ENCODE data around the gene VPREB3.

DNA sequence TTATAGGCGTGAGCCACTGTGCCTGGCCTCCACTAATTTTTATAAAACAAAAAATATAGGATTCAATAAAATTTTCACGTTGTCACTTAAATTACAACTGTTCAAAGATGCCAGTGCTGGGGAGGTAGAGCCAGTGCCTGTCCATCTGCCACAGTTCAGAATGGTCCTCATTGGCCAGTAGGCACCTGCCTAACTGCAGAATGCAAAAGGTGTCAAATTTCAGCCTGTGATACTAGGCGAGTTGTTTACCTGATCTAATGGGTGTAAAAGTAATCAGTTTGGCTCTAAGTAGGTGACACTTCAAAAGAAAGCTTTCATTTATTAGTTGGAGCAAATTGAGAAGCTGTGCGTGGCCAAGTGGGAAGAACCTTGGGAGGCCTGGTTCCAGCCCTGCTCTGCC, 34.9 kb upstream of the VPREB3 start:
- TF ChIP-seq, protein P1, sequence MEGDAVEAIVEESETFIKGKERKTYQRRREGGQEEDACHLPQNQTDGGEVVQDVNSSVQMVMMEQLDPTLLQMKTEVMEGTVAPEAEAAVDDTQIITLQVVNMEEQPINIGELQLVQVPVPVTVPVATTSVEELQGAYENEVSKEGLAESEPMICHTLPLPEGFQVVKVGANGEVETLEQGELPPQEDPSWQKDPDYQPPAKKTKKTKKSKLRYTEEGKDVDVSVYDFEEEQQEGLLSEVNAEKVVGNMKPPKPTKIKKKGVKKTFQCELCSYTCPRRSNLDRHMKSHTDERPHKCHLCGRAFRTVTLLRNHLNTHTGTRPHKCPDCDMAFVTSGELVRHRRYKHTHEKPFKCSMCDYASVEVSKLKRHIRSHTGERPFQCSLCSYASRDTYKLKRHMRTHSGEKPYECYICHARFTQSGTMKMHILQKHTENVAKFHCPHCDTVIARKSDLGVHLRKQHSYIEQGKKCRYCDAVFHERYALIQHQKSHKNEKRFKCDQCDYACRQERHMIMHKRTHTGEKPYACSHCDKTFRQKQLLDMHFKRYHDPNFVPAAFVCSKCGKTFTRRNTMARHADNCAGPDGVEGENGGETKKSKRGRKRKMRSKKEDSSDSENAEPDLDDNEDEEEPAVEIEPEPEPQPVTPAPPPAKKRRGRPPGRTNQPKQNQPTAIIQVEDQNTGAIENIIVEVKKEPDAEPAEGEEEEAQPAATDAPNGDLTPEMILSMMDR (optimal IDR thresholded peaks at IDR 0.05 in 1 of 3, IDR thresholded peaks at IDR 0.05 in 1 of 3, conservative IDR thresholded peaks at IDR 0.05 in 1 of 3; ENCODE audit: extremely low read depth in 1 of 3, insufficient read depth in 2 of 3, low read length in 3 of 3) = no peak
- no peak for TF ChIP-seq EZH2 (IDR thresholded peaks at IDR 0.05; ENCODE audit: low read length)
